Glutamatergic neuron (in vitro differentiated cells): ENCODE results near the gene CTDSP1. TPM values are rescaled to one million over a fixed set of nuclear protein-coding genes. Genes with fewer than 3 reads are reported as not detected.

Experiments
- DNase-seq: peaks from one replicate; pipeline ENCODE4 v3.0.0; 2022
- H3K27ac Mint-ChIP-seq: one replicate; pipeline ENCODE4 v1.8.0; 2020; ENCODE audit warnings: mild to moderate bottlenecking, mixed read lengths, inconsistent platforms; ENCODE audit not compliant: unreplicated experiment
- H3K27me3 Mint-ChIP-seq: one replicate; pipeline ENCODE4 v1.8.0; 2020; ENCODE audit warnings: mild to moderate bottlenecking, moderate library complexity, mixed read lengths, inconsistent platforms; ENCODE audit not compliant: unreplicated experiment
- H3K36me3 Mint-ChIP-seq: one replicate; pipeline ENCODE4 v1.8.0; 2020; ENCODE audit warnings: mild to moderate bottlenecking, mixed read lengths, inconsistent platforms; ENCODE audit not compliant: unreplicated experiment
- H3K4me1 Mint-ChIP-seq: one replicate; pipeline ENCODE4 v1.8.0; 2020; ENCODE audit warnings: mild to moderate bottlenecking, low read depth, mixed read lengths, inconsistent platforms; ENCODE audit not compliant: unreplicated experiment
- H3K4me3 Mint-ChIP-seq: one replicate; pipeline ENCODE4 v1.8.0; 2020; ENCODE audit warnings: mild to moderate bottlenecking, mixed read lengths, inconsistent platforms; ENCODE audit not compliant: unreplicated experiment
- H3K9me3 Mint-ChIP-seq: one replicate; pipeline ENCODE4 v1.8.0; 2020; ENCODE audit warnings: mild to moderate bottlenecking, moderate library complexity, mixed read lengths, inconsistent platforms; ENCODE audit not compliant: unreplicated experiment
- long read RNA-seq: library from polyadenylated mRNA; unstranded; transcript quantifications from one replicate; pipeline ENCODE4 v2.0.0, GENCODE V29; 2020; ENCODE audit not compliant: unreplicated experiment
- total RNA-seq: library from RNA; stranded (reverse); fragmentation: NEBNext Ultra II Directional; extraction: Animal tissue kit (Norgen Biotek cat#: 25700); gene quantifications from one replicate; pipeline ENCODE4 v1.2.1, GENCODE V29; 2021; ENCODE audit not compliant: unreplicated experiment
- TF ChIP-seq, protein P1 (sequence below): fragments of 200-600 bp; sonication (generic); IDR thresholded peaks from one replicate; pipeline ENCODE4 v1.5.0; 2021; ENCODE audit not compliant: partially characterized antibody, unreplicated experiment

The CTDSP1 gene, protein sequence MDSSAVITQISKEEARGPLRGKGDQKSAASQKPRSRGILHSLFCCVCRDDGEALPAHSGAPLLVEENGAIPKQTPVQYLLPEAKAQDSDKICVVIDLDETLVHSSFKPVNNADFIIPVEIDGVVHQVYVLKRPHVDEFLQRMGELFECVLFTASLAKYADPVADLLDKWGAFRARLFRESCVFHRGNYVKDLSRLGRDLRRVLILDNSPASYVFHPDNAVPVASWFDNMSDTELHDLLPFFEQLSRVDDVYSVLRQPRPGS
- total RNA-seq, result 9.7 TPM
- long read RNA-seq, partial matches to known transcripts, result 0 of 1 reads
- long read RNA-seq, other reads (novel, unspliced or antisense), result 1 of 1 reads

DNA sequence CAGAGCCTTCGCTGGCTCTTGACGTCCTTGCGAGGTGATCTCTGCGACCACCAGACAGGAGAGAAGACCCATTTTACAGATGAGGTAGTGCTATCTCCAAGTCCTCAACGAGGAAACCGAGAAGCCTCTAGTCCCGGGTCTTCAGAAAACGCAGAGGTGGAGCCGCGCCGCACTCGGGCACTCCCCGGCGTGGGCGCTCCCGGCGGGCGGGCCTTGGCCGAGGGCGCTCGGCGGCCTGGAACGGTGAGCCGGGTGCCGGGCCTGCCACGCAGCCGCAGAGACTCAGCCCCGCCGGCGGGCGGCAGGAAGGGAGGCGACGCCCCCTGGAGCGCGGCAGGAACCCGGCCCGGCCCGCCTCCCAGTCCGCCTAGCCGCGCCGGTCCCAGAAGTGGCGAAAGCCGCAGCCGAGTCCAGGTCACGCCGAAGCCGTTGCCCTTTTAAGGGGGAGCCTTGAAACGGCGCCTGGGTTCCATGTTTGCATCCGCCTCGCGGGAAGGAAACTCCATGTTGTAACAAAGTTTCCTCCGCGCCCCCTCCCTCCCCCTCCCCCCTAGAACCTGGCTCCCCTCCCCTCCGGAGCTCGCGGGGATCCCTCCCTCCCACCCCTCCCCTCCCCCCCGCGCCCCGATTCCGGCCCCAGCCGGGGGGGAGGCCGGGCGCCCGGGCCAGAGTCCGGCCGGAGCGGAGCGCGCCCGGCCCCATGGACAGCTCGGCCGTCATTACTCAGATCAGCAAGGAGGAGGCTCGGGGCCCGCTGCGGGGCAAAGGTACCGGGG is at the start of gene CTDSP1:
CTDSP1 (plus strand) TSS at position 478 of the 776 bp plus-strand sequence; CDS start at position 701, 223 bp downstream.
- DNase-seq, result peak; percentile 97
- peaks cover 14% of the 10 kb centered on the region for H3K9me3 Mint-ChIP-seq
- H3K27ac Mint-ChIP-seq, result no peak within 1 kb of the TSS
- H3K36me3 Mint-ChIP-seq, result no peaks in the 10 kb centered on the region
- H3K27me3 Mint-ChIP-seq, result peaks cover 20% of the 10 kb centered on the region
- peak within 1 kb of the TSS; percentile 90 for H3K4me3 Mint-ChIP-seq
- TF ChIP-seq, protein P1, sequence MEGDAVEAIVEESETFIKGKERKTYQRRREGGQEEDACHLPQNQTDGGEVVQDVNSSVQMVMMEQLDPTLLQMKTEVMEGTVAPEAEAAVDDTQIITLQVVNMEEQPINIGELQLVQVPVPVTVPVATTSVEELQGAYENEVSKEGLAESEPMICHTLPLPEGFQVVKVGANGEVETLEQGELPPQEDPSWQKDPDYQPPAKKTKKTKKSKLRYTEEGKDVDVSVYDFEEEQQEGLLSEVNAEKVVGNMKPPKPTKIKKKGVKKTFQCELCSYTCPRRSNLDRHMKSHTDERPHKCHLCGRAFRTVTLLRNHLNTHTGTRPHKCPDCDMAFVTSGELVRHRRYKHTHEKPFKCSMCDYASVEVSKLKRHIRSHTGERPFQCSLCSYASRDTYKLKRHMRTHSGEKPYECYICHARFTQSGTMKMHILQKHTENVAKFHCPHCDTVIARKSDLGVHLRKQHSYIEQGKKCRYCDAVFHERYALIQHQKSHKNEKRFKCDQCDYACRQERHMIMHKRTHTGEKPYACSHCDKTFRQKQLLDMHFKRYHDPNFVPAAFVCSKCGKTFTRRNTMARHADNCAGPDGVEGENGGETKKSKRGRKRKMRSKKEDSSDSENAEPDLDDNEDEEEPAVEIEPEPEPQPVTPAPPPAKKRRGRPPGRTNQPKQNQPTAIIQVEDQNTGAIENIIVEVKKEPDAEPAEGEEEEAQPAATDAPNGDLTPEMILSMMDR, result no peak
- peaks cover 16% of the 10 kb centered on the region for H3K4me1 Mint-ChIP-seq

DNA sequence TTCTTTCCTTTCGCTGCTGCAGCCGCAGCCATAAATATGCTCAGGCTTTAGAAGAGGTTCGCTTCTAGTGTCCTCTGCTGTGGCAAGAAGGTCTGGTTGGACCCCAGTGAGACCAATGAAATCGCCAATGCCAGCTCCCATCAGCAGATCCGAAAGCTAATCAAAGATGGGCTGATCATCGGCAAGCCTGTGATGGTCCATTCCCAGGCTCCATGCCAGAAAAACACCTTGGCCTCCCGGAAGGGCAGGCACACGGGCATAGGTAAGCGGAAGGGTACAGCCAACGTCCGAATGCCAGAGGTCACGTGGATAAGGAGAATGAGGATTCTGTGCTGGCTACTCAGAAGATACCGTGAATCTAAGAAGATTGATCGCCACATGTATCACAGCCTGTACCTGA is 45.6 kb upstream of the CTDSP1 start:
- TF ChIP-seq, protein P1, result no peak
- H3K27ac Mint-ChIP-seq, result no peak overlapping the region
- H3K4me1 Mint-ChIP-seq, result peaks cover 2% of the 10 kb centered on the region
- peaks cover 9% of the 10 kb centered on the region for H3K36me3 Mint-ChIP-seq
- no peak for DNase-seq
- no peak overlapping the region for H3K4me3 Mint-ChIP-seq
- H3K27me3 Mint-ChIP-seq, result peaks cover 7% of the 10 kb centered on the region
- H3K9me3 Mint-ChIP-seq, result peaks cover 9% of the 10 kb centered on the region

DNA sequence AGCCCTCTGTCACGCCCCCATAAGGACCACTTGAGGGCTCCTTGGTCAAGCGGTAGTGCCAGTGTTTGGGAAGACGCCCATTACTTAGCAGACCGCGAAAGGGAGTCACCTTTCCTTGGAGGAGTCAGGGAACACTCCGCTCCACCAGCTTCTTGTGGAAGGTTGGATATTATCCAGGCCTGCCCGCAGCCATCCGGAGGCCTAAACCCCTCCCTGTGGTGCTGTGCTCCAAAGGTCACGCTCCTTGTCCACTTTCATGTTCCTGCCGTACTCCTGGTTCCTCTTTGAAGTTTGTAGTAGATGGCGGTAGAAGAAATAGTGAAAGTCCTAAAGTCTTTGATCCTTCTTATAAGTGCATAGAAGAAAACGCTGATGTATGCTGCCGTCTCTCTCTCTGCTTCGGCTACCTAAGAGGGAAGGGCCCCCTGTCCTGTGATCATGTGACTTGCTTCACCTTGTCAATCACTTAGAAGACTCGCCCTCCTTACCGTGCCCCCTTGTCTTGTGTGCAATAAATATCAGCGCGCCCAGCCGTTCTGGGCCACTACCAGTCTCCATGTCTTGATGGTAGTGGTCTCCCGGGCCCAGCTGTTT is 44.7 kb upstream of the CTDSP1 start:
- Mint-ChIP-seq H3K27ac (no peak overlapping the region), H3K9me3 (peaks cover 6% of the 10 kb centered on the region), H3K36me3 (peaks cover 5% of the 10 kb centered on the region), H3K4me1 (peaks cover 2% of the 10 kb centered on the region), H3K4me3 (no peak overlapping the region), H3K27me3 (peaks cover 5% of the 10 kb centered on the region)
- TF ChIP-seq, protein P1, result no peak
- no peak for DNase-seq

DNA sequence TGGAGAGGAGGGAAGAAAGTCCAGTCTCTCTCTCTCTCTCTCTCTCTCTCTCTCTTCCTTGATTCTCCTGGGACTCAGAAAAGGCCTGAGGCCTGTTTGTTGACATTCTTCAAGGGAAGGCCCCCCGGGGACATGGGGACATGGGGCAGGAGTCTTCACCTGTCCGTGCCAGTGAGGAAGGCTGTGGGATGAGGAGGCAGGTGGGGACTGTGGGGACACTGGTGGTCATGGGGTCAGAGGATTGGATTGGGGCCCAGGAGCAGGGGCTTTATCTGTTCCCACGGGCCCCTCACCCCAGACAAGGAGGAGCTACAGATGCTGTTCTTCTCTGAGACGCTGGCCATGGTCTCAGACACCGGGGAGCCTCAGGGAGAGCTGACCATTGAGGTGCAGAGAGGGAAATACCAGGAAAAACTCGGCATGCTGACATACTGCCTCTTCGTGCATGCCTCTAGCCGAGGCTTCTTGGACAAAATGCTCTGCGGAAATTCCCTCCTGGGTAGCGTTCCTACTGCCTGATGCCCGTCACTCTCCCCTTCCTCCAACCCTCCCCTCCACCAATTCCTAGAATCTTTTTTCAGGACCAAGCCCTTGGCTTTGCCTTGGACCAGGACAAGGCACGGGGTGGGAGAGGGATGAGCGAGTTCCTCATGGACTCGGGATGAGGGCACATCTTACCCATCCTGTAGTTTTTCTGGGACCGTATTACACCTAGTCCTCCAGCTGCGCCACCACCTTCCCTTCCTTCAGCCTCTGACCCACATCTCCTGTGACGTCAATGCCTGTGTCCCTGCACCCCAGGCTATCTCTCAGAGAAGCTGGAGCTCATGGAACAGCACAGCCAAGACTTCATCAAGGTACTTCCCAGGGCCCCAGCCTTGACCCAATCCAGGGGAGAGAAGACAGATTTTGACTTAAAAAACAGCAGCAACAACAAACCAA is 42.2 kb upstream of the CTDSP1 start:
- H3K4me1 Mint-ChIP-seq, result peaks cover 2% of the 10 kb centered on the region
- peak overlapping the region; percentile 11 for H3K27ac Mint-ChIP-seq
- H3K36me3 Mint-ChIP-seq, result no peaks in the 10 kb centered on the region
- H3K9me3 Mint-ChIP-seq, result peaks cover 2% of the 10 kb centered on the region
- H3K4me3 Mint-ChIP-seq, result no peak overlapping the region
- TF ChIP-seq, protein P1, result no peak
- H3K27me3 Mint-ChIP-seq, result peaks cover 5% of the 10 kb centered on the region
- DNase-seq, result no peak
